T-helper 1 cell (primary cell): ENCODE results near the gene RNF212B.

ENCODE experiments used
- DNase-seq, 5 donors: peaks; one replicate each; pipeline ENCODE4 v3.0.0-alpha.2; 2012 to 2020

RNF212B gene

DNA sequence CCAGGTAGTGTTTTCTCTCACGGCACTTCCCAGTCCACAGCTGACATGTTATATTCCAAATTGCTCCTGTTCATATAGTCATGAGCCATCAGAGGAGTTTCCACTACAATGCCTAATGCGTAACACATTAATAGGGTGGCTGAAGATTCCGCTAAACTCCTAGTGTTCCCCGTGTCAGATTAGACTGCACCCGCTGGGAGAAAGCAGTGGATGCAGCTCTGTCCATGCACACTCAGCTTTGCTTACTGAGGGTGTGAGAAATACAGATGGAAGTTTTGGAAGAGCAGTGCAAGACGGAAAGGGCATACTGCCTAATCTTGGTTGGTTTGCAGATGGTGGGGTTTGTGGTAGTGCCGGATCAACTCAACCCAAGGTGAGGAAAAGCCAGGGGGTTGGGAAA lies 59.4 kb downstream of the RNF212B start:
- no peak for DNase-seq

DNA sequence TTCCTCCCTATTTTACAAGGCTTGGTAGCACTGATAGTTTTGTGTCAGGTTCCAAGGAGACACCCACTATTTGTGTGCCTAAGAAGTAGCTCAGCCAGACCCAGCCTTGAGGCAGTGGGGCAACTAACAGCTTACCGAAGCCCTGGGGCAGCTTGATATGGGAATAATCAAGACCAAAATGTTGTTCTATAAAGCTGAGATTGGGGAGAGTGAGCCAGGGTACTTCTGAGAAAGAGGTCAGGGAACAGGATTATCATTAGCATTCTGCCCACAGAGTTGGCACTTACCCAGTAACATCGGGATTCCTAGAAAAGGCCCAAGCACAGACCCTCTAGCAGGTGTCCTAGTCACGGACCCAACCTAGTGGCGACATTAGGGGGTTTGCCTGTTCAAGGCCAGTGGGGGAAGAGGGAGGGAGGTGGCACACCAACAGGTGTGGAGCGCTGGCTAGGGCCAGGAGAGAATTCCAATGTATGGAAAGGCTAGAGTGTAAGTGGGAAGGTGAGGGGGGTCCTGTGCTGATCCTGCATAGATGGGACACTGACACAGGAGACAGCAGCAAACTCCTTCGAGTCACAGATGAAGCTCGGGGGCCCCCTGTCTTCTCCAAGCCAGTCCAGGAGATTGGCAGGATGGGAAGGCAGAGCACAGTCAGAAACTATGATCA lies 60.0 kb downstream of the RNF212B start:
- DNase-seq = no peak

DNA sequence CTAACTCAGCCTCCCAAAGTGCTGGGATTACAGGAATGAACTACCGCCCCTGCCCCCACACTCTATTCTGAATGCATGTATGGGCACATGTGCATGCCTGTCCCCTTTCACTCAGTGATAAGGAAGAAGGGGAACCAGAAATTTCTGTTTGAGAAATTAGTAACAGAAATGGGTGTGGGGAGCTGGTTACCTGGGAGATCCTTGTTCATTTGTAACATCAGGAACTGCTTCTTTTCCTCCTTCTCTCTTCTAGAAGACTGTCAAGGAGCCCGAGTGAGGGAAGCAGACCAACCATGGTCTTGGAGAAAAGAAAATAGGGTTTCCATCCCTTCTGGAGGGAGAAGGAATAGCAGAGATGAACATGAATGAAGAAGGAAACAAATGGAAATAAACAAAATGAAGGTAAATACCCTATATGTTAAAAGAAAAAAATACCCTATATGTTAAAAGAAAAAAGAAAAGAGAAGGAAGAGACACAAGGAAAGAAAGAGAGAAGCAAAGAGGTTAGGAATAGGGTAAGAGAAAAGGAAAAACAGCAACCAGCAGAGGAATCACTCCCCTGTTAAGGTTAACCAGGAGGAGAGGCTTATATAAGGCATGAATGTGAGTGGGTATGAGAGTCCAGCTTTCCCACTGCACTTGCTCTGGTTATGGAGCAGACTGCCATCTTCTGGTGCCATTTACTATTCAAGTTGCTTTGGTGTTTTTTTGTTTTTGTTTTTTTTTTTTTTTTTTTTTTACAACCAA lies 61.6 kb downstream of the RNF212B start:
- DNase-seq = peak in 1 of 5 donors; percentile 52

DNA sequence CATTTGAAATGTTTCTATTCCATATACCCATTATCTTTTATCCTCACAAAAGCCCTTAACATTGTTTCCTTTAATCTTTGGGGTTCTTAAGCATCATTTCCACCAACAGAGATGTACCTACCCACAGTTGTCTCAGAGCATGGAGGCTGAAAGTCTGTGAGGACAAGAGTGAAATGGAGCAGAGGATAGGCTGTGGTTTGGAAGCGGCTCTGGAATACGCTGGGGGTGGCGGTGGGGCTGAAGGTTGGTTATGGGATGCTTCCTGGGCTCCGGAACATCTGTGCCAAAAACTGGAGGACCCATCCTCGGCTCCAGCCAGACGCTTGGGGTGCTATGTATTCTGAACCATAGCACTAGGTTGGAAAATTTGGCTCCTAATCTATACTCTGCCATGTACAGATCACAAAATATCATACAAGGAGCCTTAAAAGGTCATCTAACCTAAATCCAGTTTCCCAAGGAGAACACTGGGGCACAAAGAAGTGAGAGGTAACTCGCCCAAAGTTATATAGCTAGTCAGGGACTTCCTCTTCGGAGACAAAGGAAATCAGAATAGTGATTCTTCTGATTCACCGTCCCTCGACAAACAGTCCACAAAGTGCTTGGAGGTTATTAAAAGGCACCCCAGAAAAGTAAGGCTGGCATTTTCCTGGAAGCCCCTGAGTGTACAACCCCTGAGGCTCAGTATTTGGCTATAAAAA lies 62.4 kb downstream of the RNF212B start:
- no peak for DNase-seq

DNA sequence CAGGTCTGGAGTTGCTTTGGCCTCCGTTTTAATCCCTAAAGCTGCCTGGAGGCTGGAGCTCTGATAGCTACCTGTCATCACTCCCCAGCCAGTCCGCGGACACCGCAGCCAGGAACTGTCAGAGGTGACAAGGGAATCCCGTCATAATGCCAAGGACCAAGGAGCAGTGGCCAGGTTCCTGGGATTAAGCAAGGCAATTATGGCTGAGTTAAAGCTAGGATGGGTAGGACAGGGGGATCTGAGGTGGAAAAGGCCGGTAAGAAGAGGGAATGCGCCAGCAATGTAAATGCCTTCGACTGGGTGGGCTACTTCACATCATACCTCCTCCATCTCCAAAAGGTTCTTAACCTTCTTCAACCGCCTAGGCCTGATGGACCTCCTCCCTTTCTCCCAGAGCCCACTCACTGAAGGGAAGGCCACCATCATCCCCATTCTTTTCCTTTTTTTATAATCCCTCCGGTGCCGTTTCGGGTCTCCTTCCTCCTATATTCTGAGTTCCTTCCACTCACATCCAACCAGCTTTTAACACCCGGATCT lies 63.0 kb downstream of the RNF212B start:
- peak in 1 of 5 donors; percentile 16 for DNase-seq

DNA sequence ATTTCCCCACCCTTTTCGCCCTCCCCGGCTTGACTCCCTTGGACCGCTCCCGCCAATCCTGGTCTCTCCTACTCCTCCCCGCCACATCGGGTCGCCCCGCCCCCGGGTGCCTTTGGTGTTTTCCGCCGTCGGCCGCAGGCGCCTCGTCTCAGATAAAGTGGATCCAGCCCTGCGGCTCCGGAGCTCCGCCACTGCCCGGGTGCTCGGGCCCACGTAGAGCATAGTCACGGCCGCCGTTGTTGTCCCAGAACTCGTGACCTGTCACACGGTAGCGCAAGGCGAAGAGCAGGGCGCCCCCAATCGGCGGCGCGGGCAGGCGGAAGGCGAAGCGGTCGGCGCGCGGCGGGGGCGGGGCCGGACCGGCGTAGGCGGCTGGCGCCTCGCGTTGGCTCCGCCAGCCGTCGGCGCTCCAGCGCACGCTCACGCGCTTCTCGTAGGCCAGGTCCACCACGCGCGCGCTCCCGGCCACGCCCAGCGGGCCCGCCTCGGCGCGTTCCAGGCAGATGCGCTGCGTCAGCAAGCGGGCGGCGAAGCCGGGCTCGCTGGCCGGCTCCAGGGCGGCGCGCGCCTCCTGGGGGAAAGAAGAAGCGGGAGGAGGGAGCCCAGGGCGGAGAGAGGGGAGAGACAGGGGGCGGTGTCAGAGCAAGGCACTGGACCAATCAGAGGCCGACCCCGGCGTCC lies 63.7 kb downstream of the RNF212B start:
- peak; percentile 92 to 99 (median 95) for DNase-seq

DNA sequence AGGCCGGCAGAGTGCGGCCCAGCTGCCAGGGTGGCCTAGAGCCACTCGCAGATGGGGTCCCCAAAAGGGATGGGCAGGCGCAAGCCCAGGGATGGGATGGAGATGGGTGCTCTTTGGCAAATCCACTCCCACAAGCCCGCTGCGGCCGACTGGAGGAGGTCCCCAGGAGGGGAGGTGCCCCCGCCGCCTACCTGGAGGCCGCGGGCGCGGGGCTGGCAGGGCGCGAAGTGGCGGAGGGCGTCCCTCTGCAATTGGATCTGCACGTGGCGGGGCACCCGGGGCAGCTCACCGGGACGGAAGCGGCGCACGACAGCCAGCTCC lies 64.2 kb downstream of the RNF212B start:
- no peak for DNase-seq

DNA sequence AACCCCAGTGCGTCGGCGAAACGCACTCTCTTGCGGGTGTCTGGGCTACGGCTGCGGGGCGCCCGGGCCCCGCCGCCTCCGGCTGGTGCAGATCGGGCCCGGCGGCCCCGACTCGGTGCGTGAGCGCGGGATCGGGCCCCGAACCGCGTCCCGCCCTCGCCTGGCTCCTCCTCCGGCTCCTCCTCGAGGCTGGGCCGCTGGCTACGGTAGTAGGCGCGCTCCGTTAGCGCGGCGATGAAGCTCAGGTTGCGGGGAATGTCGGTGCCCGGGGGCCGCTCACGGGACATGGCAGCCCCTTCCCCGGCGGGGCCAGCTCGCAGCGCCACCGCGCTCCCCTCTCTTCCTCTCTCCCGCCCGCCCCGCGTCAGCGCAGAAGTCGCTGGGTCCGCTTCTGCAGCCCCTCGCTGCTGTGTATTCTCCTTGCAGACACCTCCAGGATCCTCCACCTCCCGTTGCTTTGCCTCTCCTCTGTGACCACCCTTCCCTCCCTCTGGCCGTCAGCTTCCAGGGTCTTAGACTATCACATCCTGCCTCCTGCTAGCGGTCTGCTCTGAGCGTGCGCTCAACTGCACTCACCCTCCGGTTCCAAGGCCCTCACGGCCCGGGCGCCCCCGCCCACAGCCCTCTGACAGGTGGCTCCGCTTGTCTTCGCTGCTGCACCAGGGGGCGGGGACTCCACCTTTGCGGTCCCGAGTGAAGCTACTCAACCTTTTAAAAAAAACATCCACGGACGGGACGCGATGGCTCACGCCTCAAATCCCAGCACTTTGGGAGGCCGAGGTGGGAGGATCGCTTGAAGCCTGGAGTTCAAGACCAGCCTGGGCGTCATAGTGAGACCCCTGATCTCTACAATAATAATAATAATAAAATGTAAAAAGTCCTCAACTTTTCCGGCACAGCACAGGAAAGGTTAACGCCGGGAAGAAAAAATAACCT lies 64.8 kb downstream of the RNF212B start, which contains the start of gene PPP1R3E:
PPP1R3E (minus strand) TSS at position 570 of the 936 bp plus-strand sequence; CDS start at position 287, 283 bp downstream.
- peak; percentile 78 to 87 (median 84) for DNase-seq

DNA sequence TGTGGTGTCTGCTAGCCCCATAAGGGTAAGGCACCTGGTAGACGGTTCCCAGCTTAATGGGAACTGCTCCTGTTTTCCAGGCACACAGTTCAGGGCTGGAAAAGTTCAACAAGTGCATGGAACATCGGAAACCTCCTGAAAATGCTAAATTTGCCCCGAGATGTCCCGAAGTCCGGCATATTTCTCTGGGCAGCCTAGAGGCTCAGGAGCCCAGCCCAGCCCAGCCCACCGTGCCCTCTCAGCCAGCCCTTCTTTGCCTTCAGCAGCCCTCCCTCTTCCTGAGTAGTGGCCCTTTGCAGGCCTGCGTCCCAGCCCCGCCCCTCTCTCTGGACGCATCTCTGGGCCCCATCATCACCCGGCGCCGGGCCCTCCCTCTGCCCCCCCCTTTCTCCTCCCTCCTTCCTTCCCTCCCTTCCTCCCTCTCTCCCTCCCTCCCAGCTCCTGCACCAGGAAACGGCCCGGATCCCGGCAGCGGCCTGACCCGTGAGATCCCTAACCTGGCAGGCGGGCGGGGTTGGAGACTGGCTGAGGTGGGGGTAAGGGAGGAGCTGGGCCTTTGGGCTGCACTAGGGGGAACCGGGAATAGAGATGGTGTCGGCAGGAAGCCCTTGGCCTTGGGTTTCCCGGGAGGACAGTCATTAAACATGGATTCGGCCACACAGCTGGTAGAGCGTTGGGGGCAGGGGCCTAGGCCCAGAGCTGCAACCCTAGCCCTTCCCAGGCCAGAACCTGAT lies 68.8 kb downstream of the RNF212B start, which contains the start of gene BCL2L2:
BCL2L2 (plus strand) TSS at position 422 of the 734 bp plus-strand sequence. CDS start 935 bp downstream, outside the sequence.
- DNase-seq = peak in 1 of 5 donors; percentile 28

DNA sequence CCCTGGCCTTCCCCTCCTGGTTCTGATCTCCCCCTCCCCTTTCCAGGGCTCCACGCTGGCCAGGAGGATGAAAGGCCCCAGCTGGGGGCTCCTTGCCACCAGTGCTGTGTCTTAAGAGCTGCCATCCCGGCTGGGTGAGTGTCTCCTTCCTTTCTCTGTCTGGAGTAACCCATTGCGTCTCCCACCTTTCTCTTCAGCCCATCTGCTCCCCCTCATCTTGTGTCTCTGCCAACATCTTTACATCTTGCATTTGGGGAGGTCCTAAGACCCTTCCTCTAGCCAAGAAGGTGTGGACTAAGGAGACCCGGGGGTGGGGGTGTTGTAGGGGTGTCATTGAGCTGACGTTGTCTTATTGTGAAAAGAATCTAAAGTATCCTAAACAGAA lies 69.4 kb downstream of the RNF212B start:
- DNase-seq = no peak

DNA sequence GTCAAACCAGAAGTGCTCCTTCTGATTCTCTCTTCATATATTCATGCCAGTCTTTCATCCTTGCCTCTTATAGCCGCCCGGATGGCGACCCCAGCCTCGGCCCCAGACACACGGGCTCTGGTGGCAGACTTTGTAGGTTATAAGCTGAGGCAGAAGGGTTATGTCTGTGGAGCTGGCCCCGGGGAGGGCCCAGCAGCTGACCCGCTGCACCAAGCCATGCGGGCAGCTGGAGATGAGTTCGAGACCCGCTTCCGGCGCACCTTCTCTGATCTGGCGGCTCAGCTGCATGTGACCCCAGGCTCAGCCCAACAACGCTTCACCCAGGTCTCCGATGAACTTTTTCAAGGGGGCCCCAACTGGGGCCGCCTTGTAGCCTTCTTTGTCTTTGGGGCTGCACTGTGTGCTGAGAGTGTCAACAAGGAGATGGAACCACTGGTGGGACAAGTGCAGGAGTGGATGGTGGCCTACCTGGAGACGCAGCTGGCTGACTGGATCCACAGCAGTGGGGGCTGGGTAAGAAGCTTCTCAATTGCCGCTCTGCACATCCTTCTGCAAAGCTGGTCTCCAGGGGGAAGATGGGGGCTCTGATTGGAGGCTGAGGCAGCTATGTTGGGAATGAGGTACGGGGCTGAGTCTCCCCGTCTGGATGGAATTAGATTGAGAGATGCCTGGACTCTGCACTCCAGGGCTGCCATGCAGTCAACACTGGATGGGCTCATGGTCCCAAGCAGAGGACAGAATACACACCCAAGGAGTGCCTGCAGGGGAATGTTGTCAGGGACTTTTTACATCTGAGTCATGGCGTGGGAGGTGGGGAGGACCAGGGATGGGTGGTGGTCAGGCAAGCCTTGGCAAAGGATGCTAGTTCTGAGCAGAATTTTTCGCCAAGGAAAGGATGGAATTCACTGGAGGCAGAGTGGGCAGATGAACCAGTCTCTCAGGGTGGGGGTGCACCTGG lies 70.2 kb downstream of the RNF212B start:
- DNase-seq = no peak

DNA sequence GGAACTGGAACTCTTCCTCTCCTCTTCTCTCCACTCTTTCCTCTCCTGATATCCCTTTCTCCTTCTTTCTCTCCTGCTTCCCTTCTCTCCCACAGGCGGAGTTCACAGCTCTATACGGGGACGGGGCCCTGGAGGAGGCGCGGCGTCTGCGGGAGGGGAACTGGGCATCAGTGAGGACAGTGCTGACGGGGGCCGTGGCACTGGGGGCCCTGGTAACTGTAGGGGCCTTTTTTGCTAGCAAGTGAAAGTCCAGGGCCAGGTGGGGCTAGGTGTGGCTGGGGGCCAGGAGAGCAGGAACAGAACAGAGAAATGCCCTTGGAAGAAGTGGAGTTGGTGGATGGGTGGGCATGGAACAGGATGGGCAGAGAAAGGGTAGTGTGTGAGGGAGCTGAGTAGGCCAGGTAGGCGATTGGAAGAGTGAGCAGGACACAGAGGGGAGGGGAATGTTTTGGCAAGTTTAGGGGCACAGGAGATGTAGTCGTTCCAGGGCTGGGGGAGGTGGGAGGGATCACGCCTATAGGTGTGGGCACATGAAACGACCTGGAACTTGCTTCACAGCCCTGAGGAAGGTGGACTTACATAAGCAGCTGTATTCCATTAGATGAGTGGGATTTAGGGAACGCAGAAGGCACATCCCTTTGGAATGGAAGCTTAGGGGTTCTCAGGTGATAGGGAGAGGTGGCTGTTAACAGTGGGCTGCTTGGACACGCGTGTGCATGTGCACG lies 71.1 kb downstream of the RNF212B start:
- DNase-seq = no peak

DNA sequence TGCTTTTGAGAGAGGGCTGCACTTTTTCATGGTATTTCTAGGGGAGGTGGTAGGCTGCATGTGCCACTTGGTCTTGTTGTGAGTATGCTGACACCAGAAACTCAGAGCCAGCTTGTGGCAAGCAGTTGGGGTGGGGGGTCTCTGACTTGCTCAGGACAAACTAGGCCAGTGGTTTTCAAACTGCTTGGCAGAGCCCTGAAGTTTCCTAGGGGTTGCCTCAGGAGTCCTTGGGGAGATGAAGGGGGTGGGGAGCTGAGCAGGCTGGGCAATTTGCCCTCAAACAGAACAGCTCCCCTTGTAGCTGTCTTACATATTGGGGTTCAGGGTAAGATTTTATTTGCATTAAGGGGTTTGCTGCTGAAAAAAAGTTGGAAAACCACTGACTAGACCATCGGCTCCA lies 72.8 kb downstream of the RNF212B start:
- no peak for DNase-seq

DNA sequence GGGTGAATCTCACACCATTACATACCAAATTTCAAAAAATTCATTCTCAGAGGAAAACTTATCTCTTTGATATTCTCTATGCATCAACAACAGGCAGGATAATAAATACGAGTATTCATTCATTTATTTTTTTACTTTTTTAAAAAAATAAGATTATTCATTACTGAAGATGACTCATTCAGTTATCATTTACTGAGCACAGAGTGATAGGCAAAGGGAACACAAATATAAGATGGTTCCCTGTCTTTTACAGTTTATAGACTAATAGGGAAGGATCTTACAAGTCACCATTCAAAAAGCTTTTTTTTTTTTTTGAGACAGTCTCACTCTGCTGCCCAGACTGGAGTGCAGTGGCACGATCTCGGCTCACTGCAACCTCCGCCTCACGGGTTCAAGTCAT lies 78.6 kb downstream of the RNF212B start:
- DNase-seq = no peak

DNA sequence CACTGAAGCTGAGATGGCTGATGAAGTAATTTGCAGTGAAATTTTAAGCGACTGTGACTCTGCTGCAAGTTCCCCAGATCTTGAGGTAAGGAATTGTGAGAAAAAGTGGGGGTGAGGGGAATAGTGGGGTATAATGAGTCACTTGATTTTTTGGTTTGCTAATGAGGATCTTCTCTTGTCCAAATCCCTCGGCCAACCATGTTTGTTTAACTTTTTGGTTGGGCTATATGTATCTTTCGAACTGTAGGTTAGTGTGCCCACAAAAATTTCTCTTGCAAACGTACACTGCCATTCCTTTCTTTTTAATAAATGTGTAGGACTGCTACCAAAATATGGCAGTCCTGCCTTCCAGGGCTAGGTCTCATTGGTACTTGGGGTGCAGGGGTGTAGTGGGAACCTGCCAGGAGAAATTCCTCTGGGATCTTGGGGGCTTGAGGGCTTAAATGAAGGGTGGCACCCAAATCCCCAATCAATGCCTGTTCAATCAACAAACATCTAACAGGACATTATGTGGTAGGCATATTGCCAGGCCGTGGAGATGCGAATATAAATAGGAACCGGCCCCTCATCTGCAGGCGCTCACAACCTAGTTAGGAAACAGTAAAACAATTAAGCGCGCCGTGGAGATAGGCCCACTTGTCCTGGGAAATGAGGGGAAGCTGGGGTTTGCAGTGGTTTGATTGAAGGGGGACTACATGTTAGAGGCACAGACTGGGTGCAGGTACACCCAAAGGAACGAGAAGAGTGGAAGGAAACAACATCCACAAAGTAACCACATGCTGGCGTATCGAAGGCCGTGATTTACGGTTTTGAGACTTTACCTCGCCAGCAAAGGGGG lies 82.2 kb downstream of the RNF212B start:
- DNase-seq = no peak

DNA sequence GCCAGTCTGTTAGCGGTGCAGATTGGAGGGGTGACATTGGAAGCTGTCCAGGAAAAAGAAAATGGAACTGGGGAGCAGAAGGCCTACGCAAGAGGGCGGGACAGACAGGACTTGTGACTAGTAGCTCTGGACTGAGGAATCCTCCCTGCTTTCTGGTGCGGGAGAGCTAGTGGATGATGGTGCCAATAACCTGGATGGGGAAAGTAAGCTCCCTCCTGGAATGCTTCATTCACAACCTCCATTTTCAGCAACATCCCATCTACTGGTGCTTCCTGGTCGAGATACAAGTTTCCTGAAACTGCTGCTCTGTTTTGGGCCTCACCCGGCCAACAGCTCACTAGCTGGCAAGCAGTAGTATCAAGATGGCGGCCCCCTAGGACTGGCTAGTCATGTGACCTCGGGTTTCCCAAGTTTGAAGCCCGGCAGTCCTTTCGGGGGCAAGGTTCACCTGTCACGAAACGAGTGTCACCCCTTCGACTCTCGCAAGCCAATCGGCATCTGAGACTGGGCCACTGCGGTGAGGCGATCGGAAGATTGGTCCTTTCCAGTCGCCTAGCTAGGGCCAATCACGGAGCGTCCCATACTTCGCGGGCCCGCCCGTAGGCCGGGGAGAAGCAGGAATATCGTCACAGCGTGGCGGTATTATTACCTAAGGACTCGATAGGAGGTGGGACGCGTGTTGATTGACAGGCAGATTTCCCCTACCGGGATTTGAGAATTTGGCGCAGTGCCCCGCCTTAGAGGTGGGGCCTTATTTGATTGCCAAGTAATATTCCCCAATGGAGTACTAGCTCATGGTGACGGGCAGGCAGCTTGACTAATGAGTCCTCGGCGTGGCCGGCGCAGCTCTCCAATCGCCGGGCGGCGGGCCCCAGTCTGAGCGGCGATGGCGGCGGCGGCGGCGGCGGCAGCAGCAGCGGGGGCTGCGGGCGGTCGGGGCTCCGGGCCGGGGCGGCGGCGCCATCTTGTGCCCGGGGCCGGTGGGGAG lies 83.1 kb downstream of the RNF212B start, which contains the start of gene PABPN1:
PABPN1 (plus strand) TSS at position 874 of the 988 bp plus-strand sequence; CDS start at position 887, 13 bp downstream.
- DNase-seq = peak; percentile 94 to 100 (median 96)
